ENCODE data around the gene SNPH. TPM values are rescaled to one million over a fixed set of nuclear protein-coding genes. Genes with fewer than 3 reads are reported as not detected.

SNPH gene
- total and polyA plus RNA-seq, 2 of the 8 experiments (the other 6 are each of a cell fraction or from before 2014, with no cell fraction given): 0.98 to 4.9 TPM

DNA sequence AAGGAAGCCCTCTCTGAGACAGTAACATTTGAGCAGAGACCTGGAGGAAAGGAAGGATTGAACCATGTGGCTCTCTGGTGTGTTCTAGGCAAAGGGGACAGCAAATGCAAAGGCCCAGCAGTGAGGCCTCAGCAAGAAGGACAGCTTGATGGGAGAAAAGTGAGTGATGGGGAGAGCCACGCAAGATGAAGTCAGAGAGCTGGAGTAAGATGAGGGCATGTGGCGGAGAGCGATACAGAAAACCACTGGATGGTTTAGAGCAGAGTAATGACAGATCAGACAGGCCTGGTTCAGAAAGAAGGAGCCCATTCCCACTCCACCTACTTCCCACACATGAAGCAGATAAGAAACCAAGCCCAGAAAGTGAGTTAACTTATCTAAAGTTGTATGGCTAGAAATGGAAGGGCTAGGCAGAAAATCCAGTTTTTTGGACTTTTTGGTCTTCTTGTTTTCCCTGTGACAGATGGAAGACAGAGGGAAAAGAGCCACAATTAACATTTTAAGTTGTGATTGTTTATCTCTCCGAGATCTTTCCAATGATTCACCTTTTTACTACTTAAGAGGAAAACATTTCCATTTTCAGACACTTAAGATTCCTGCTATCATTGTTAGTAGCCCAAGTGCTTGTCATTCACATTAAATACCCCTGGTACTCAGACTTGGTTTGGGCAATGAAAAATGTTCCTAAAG is 723 bp upstream of the SNPH start:
- Histone ChIP-seq H2AFZ (ENCODE audit: low read length) (peak overlapping the region; percentile 79), H2BK12ac (ENCODE audit: low read depth, low read length) (no peak overlapping the region; the same call in 1 of the 2 replicates), H3K36me3 (ENCODE audit: control insufficient read depth in 2 of 4, insufficient read depth in 4 of 4, low read length in 3 of 4) (no peaks in the 10 kb centered on the region), H3K4me3 (ENCODE audit: extremely low read depth in 1 of 4, insufficient read depth in 2 of 4, low read depth in 3 of 4, low read length in 4 of 4) (peak overlapping the region; percentile 55 to 88 (median 72)), H4K8ac (ENCODE audit: extremely low read depth, insufficient read depth, low read length) (no peak overlapping the region), H3K79me1 (ENCODE audit: low read depth, low read length) (no peaks in the 10 kb centered on the region), H3K4me1 (replicated peaks in 1 of 4; ENCODE audit: control insufficient read depth in 3 of 4, insufficient read depth in 4 of 4, low read length in 3 of 4) (peaks cover 0 to 13% (median 1%) of the 10 kb centered on the region in 4 experiments; a peak in 4 of 7 replicates), H3K56ac (replicated peaks; ENCODE audit: insufficient read length, low read depth, low read length) (no peak overlapping the region), H2BK15ac (ENCODE audit: low read length) (no peak overlapping the region), H3K4ac (replicated peaks; ENCODE audit: insufficient read length, low read depth, low read length) (no peak overlapping the region), H3K9ac (replicated peaks in 1 of 4; ENCODE audit: extremely low read depth in 1 of 4, low read depth in 3 of 4, low read length in 3 of 4) (no peak overlapping the region), H3K4me2 (ENCODE audit: insufficient read depth in 1 of 2, low read depth in 2 of 2, low read length in 2 of 2) (peak overlapping the region; percentile 71 to 92), H2BK120ac (replicated peaks; ENCODE audit: low read depth, low read length) (no peak overlapping the region), H3K23me2 (ENCODE audit: low read depth, low read length) (peaks cover 4% of the 10 kb centered on the region; the same call in 1 of the 2 replicates), H3K27me3 (replicated peaks in 1 of 4; ENCODE audit: control insufficient read depth in 3 of 4, extremely low read depth in 1 of 4, insufficient read depth in 3 of 4, low read length in 3 of 4) (peaks cover 0 to 1% (median 0%) of the 10 kb centered on the region in 4 experiments; a peak in 2 of 7 replicates), H3K14ac (ENCODE audit: insufficient read length) (no peak overlapping the region), H3K18ac (ENCODE audit: extremely low read depth, low read length) (no peak overlapping the region), H4K91ac (replicated peaks; ENCODE audit: insufficient read length, low read length) (no peak overlapping the region), H2AK5ac (ENCODE audit: low read depth, low read length) (no peak overlapping the region), H2BK20ac (ENCODE audit: low read length) (no peak overlapping the region), H4K5ac (ENCODE audit: insufficient read length, low read depth, low read length) (no peak overlapping the region), H3K79me2 (ENCODE audit: control insufficient read depth in 1 of 2, insufficient read depth in 2 of 2, low read length in 2 of 2) (no peaks in the 10 kb centered on the region), H2BK5ac (ENCODE audit: low read depth, low read length) (no peak overlapping the region), H3K9me3 (ENCODE audit: insufficient read depth in 2 of 2, low read depth in 1 of 2, low read length in 1 of 2) (no peaks in the 10 kb centered on the region), H3K27ac (ENCODE audit: low read depth, low read length) (no peak overlapping the region), H3K23ac (ENCODE audit: insufficient read length) (no peak overlapping the region), H4K20me1 (replicated peaks in 1 of 2; ENCODE audit: control insufficient read depth in 1 of 2, insufficient read depth in 2 of 2, low read length in 2 of 2) (no peaks in the 10 kb centered on the region)
- no peak for FAIRE-seq
- POLR2A ChIA-PET (ENCODE audit: partially characterized antibody): interaction anchor here (1.2 kb wide), 1 partner anchor 10 kb away, joined by 4 read pairs; no protein-coding TSS in a partner anchor
- 89% methylated on average over 4 of the region's 4 CpGs; no CpG with 5 or more reads in 1 of the 2 experiments for WGBS, 2 experiments (ENCODE audit: extremely low coverage in 1 of 2, insufficient coverage in 1 of 2, insufficient read length in 1 of 2, insufficient replicate concordance in 2 of 2, low coverage in 1 of 2, low lambda C conversion rate in 2 of 2, missing lambda C conversion rate in 1 of 2)
- TF ChIP-seq JUND (IDR thresholded peaks at IDR 0.05; ENCODE audit: low read length) (no peak), SRF (IDR thresholded peaks at IDR 0.05; ENCODE audit: low read depth, low read length) (no peak), FOSL1 (IDR thresholded peaks at IDR 0.05; ENCODE audit: insufficient read depth, low read depth, low read length) (no peak), RNF2 (IDR thresholded peaks at IDR 0.05; ENCODE audit: borderline replicate concordance, low read depth, low read length, missing control alignments, poor library complexity, severe bottlenecking) (no peak), CREB1 (IDR thresholded peaks at IDR 0.05) (no peak), KDM5A (IDR thresholded peaks at IDR 0.05; ENCODE audit: low read length) (no peak), TAF7 (optimal IDR thresholded peaks at IDR 0.05; ENCODE audit: borderline replicate concordance, low read depth, low read length) (no peak), PHF8 (conservative IDR thresholded peaks at IDR 0.05; ENCODE audit: low read depth, low read length) (no peak)
- TF ChIP-seq, protein P1, sequence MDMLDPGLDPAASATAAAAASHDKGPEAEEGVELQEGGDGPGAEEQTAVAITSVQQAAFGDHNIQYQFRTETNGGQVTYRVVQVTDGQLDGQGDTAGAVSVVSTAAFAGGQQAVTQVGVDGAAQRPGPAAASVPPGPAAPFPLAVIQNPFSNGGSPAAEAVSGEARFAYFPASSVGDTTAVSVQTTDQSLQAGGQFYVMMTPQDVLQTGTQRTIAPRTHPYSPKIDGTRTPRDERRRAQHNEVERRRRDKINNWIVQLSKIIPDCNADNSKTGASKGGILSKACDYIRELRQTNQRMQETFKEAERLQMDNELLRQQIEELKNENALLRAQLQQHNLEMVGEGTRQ (IDR thresholded peaks at IDR 0.05; ENCODE audit: low read length): no peak
- no peak for DNase-seq (ENCODE audit: low read depth in 1 of 2, low spot score in 2 of 2)
- CTCF ChIA-PET (ENCODE audit: partially characterized antibody): interaction anchor here (1.2 to 1.5 kb wide), 3 partner anchors 18 to 172 kb away, joined by 3 to 7 read pairs (median 3); no protein-coding TSS in a partner anchor

Data from H1 (cell line).